ENCODE results near the gene MYZAP.

DNA sequence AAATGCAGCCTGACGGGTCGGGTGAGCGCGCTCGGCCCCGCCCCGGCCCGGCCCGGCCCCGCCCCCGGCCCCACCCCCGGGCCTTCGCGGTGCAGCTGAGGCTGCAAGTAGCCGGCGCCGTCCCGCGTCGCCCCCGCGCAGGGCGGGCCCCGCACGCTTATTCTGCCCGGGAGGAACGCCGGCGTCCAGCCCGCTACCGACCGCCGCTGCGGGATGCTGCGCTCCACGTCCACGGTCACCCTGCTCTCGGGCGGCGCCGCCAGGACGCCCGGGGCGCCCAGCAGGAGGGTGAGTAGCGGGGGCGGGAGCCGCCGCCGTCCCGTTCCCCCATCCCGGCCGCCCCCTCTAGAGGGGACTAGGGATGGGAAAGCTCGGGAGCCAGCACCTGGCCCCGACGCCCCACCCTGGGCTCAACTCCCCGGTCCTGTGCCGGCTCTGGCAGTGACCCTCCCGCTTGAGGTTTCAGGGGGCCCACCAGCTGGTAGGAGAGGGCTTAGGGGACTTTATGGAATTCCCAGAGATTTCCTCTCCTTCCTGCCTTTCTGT, at the start of gene MYZAP:
- TF ChIP-seq TARDBP (IDR thresholded peaks at IDR 0.05; ENCODE audit: borderline replicate concordance) (no peak), CTCF (IDR thresholded peaks at IDR 0.05 in 2 of 3, conservative IDR thresholded peaks at IDR 0.05 in 1 of 3; ENCODE audit: control insufficient read depth in 2 of 3, extremely low read depth in 1 of 3, insufficient read depth in 1 of 3, low read depth in 3 of 3, low read length in 3 of 3) (no peak), JUNB (IDR thresholded peaks at IDR 0.05) (no peak), RAD21 (IDR thresholded peaks at IDR 0.05; ENCODE audit: insufficient read depth, low read depth, low read length) (no peak), KDM1A (IDR thresholded peaks at IDR 0.05; ENCODE audit: borderline replicate concordance) (no peak), CEBPZ (IDR thresholded peaks at IDR 0.05; ENCODE audit: low read depth, low read length) (no peak), CHD1 (IDR thresholded peaks at IDR 0.05; ENCODE audit: low read depth, low read length) (no peak), SMC3 (IDR thresholded peaks at IDR 0.05; ENCODE audit: borderline replicate concordance, low read length) (no peak), POLR2A (IDR thresholded peaks at IDR 0.05; ENCODE audit: low read depth, low read length) (no peak), HDAC6 (IDR thresholded peaks at IDR 0.05; ENCODE audit: unreplicated experiment) (no peak), RFX5 (IDR thresholded peaks at IDR 0.05; ENCODE audit: low read depth, low read length) (no peak)
- TF ChIP-seq, protein P1, sequence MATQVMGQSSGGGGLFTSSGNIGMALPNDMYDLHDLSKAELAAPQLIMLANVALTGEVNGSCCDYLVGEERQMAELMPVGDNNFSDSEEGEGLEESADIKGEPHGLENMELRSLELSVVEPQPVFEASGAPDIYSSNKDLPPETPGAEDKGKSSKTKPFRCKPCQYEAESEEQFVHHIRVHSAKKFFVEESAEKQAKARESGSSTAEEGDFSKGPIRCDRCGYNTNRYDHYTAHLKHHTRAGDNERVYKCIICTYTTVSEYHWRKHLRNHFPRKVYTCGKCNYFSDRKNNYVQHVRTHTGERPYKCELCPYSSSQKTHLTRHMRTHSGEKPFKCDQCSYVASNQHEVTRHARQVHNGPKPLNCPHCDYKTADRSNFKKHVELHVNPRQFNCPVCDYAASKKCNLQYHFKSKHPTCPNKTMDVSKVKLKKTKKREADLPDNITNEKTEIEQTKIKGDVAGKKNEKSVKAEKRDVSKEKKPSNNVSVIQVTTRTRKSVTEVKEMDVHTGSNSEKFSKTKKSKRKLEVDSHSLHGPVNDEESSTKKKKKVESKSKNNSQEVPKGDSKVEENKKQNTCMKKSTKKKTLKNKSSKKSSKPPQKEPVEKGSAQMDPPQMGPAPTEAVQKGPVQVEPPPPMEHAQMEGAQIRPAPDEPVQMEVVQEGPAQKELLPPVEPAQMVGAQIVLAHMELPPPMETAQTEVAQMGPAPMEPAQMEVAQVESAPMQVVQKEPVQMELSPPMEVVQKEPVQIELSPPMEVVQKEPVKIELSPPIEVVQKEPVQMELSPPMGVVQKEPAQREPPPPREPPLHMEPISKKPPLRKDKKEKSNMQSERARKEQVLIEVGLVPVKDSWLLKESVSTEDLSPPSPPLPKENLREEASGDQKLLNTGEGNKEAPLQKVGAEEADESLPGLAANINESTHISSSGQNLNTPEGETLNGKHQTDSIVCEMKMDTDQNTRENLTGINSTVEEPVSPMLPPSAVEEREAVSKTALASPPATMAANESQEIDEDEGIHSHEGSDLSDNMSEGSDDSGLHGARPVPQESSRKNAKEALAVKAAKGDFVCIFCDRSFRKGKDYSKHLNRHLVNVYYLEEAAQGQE (IDR thresholded peaks at IDR 0.05; ENCODE audit: low read depth, low read length): no peak

Data from GM12878 (cell line).